ENCODE data around the gene INHA. TPM values are rescaled to one million over a fixed set of nuclear protein-coding genes. Genes with fewer than 3 reads are reported as not detected.

Gene INHA
- total RNA-seq, 1 experiment from 2014 or later, result 0.80 TPM

- Mint-ChIP-seq H3K36me3 (ENCODE audit: insufficient read depth, unreplicated experiment) (peaks cover 14% of the 10 kb centered on the region), H3K27ac (ENCODE audit: unreplicated experiment) (no peak overlapping the region), H3K27me3 (ENCODE audit: unreplicated experiment) (no peaks in the 10 kb centered on the region), H3K4me3 (ENCODE audit: low read depth, unreplicated experiment) (no peak overlapping the region), H3K4me1 (ENCODE audit: low read depth, unreplicated experiment) (no peaks in the 10 kb centered on the region), H3K9me3 (ENCODE audit: low read depth, unreplicated experiment) (no peaks in the 10 kb centered on the region)
- no peak for DNase-seq
- TF ChIP-seq CTCF (IDR thresholded peaks at IDR 0.05; ENCODE audit: unreplicated experiment), result no peak
- CTCF ChIA-PET, result interaction anchor here (0.9 to 1.7 kb wide), 6 partner anchors 10 to 129 kb away, joined by 3 to 8 read pairs (median 5); partner anchors contain the start of genes CHPF, OBSL1 and TMEM198
- BruUV-seq (replicated peaks), result no TSS peak
- intact Hi-C loops (cut with micrococcal nuclease; ENCODE audit: unreplicated experiment), result no loop called here
These were observed 11.3 kb upstream of the INHA start for GRCh38 chr2:219560893-219561178.

GRCh38 chr2:219561179-219562048 is 10.7 kb upstream of the INHA start:
- H3K27ac Mint-ChIP-seq (ENCODE audit: unreplicated experiment), result no peak overlapping the region
- no peak for DNase-seq

GRCh38 chr2:219562049-219563020 is 9.8 kb upstream of the INHA start:
- Mint-ChIP-seq H3K9me3 (ENCODE audit: low read depth, unreplicated experiment) (no peaks in the 10 kb centered on the region), H3K27ac (ENCODE audit: unreplicated experiment) (no peak overlapping the region), H3K4me3 (ENCODE audit: low read depth, unreplicated experiment) (no peak overlapping the region), H3K36me3 (ENCODE audit: insufficient read depth, unreplicated experiment) (peaks cover 14% of the 10 kb centered on the region), H3K4me1 (ENCODE audit: low read depth, unreplicated experiment) (no peaks in the 10 kb centered on the region), H3K27me3 (ENCODE audit: unreplicated experiment) (no peaks in the 10 kb centered on the region)
- no peak for DNase-seq
- intact Hi-C loops (cut with micrococcal nuclease; ENCODE audit: unreplicated experiment), result no loop called here
- no peak for TF ChIP-seq CTCF (IDR thresholded peaks at IDR 0.05; ENCODE audit: unreplicated experiment)
- CTCF ChIA-PET, result interaction anchor here (0.7 kb wide), 1 partner anchor 10 kb away, joined by 3 read pairs; no protein-coding TSS in a partner anchor
- TSS peak; percentile 14 for BruUV-seq (replicated peaks)

More at GRCh38 chr2:219561179-219562048, 10.7 kb upstream of the INHA start:
- H3K4me3 Mint-ChIP-seq (ENCODE audit: low read depth, unreplicated experiment), result no peak overlapping the region
- peaks cover 14% of the 10 kb centered on the region for H3K36me3 Mint-ChIP-seq (ENCODE audit: insufficient read depth, unreplicated experiment)
- no TSS peak for BruUV-seq (replicated peaks)
- no peak for TF ChIP-seq CTCF (IDR thresholded peaks at IDR 0.05; ENCODE audit: unreplicated experiment)
- no peaks in the 10 kb centered on the region for H3K9me3 Mint-ChIP-seq (ENCODE audit: low read depth, unreplicated experiment)
- intact Hi-C loops (cut with micrococcal nuclease; ENCODE audit: unreplicated experiment), result no loop called here
- H3K4me1 Mint-ChIP-seq (ENCODE audit: low read depth, unreplicated experiment), result no peaks in the 10 kb centered on the region
- H3K27me3 Mint-ChIP-seq (ENCODE audit: unreplicated experiment), result no peaks in the 10 kb centered on the region
- CTCF ChIA-PET, result interaction anchor here (0.9 to 1.7 kb wide), 5 partner anchors 11 to 128 kb away, joined by 3 to 8 read pairs (median 4); partner anchors contain the start of genes CHPF and TMEM198

- Mint-ChIP-seq H3K36me3 (ENCODE audit: insufficient read depth, unreplicated experiment) (peaks cover 18% of the 10 kb centered on the region), H3K4me1 (ENCODE audit: low read depth, unreplicated experiment) (no peaks in the 10 kb centered on the region), H3K9me3 (ENCODE audit: low read depth, unreplicated experiment) (no peaks in the 10 kb centered on the region), H3K4me3 (ENCODE audit: low read depth, unreplicated experiment) (no peak overlapping the region), H3K27ac (ENCODE audit: unreplicated experiment) (peak overlapping the region; percentile 45), H3K27me3 (ENCODE audit: unreplicated experiment) (no peaks in the 10 kb centered on the region)
- intact Hi-C loops (cut with micrococcal nuclease; ENCODE audit: unreplicated experiment), result no loop called here
- BruUV-seq (replicated peaks), result no TSS peak
- no peak for TF ChIP-seq CTCF (IDR thresholded peaks at IDR 0.05; ENCODE audit: unreplicated experiment)
- no peak for DNase-seq
- CTCF ChIA-PET, result no interaction called here
These were observed 8.7 kb upstream of the INHA start for GRCh38 chr2:219563271-219563928.
